Spleen (tissue), 11 donors: ENCODE data around the gene KCTD20. TPM values are rescaled to one million over a fixed set of nuclear protein-coding genes. Genes with fewer than 3 reads are reported as not detected.

Source experiments
- DNase-seq: peaks from one replicate; pipeline ENCODE4 v3.0.0-alpha.2; 2020
- H3K27ac ChIP-seq, 8 donors: fragments of 200-600 bp; sonication (generic) in 7 of 8; 1 replicate in 4 of 8; 2 replicates in 4 of 8; pipeline versions ENCODE4 v1.5.0 to v1.8.0; 2016 to 2021; ENCODE audit warnings: inconsistent platforms in 4 of 8, mild to moderate bottlenecking in 4 of 8, moderate library complexity in 1 of 8
- H3K27me3 ChIP-seq, 7 donors: fragments of 200-600 bp; sonication (generic) in 6 of 7; replicated peaks in 1 of 7; 1 replicate in 4 of 7; 2 replicates in 3 of 7; pipeline versions ENCODE4 v1.5.0 to v1.8.0; 2016 to 2021; ENCODE audit warnings: inconsistent platforms in 3 of 7, mild to moderate bottlenecking in 1 of 7
- H3K36me3 ChIP-seq, 6 donors: fragments of 200-600 bp; sonication (generic) in 5 of 6; 1 replicate in 4 of 6; 2 replicates in 2 of 6; pipeline versions ENCODE4 v1.5.0 to v1.8.0; 2016 to 2021; ENCODE audit warnings: inconsistent platforms in 2 of 6
- H3K4me1 ChIP-seq, 6 donors: fragments of 200-600 bp; sonication (generic) in 5 of 6; 1 replicate in 3 of 6; 2 replicates in 3 of 6; pipeline versions ENCODE4 v1.5.0 to v1.8.0; 2016 to 2021; ENCODE audit warnings: inconsistent platforms in 3 of 6
- H3K4me3 ChIP-seq, 8 donors: fragments of 200-600 bp; sonication (generic) in 7 of 8; 1 replicate in 4 of 8; 2 replicates in 4 of 8; pipeline versions ENCODE4 v1.5.0 to v1.8.0; 2016 to 2021; ENCODE audit warnings: inconsistent platforms in 4 of 8, mild to moderate bottlenecking in 4 of 8, moderate library complexity in 2 of 8
- H3K9me3 ChIP-seq, 8 donors: fragments of 200-600 bp; sonication (generic) in 7 of 8; 1 replicate in 4 of 8; 2 replicates in 4 of 8; pipeline versions ENCODE4 v1.5.0 to v1.8.0; 2016 to 2021; ENCODE audit warnings: inconsistent platforms in 4 of 8
- POLR2A ChIP-seq, 3 donors: fragments of 450-650 bp; IDR thresholded peaks; one replicate each; pipeline ENCODE4 v1.5.1; 2017; ENCODE audit warnings: antibody characterized with exemption in 3 of 3, mild to moderate bottlenecking in 1 of 3
- POLR2AphosphoS5 ChIP-seq, 3 donors: sonication (generic); formaldehyde crosslinking; IDR thresholded peaks; one replicate each; pipeline ENCODE4 v1.5.1; 2017; ENCODE audit warnings: antibody characterized with exemption in 3 of 3
- WGBS, 5 donors: extraction: QIAGEN DNeasy Blood & Tissue Kit in 3 of 5; methylation state at CpG; one replicate each; pipeline versions ENCODE4 v1.1.5 to v1.1.7; 2013 to 2018; 5-methylcytosine and 5-hydroxymethylcytosine counted together
- intact Hi-C: fragments of 100-400 bp; cut with DNase I; formaldehyde crosslinking; loops from one replicate; pipeline ENCODE4 v1.15.0; 2023; ENCODE audit warnings: low total_unique reads
- polyA plus RNA-seq, 3 donors: library from polyadenylated mRNA; stranded (reverse); fragments of 200-250 nt; gene quantifications; one replicate each; pipeline ENCODE4 v1.2.1, GENCODE V29; 2013
- total RNA-seq, 7 donors: library from RNA; depleted of rRNA in 3 of 7; stranded (reverse); fragments of >200 nt in 3 of 7; fragmentation: NEBNext Ultra II Directional in 4 of 7; extraction: Animal tissue kit (Norgen Biotek cat#: 25700) in 4 of 7; gene quantifications; one replicate each; pipeline versions ENCODE4 v1.1.0 to v1.2.1, GENCODE V29; 2016 to 2021
- TF ChIP-seq, protein P1 (sequence below), 11 experiments: fragments of 200-600 bp in 7 of 11; fragments of 450-650 bp in 4 of 11; sonication (generic) in 4 of 11; IDR thresholded peaks in 8 of 11; conservative IDR thresholded peaks in 3 of 11; 1 replicate in 7 of 11; 2 replicates in 4 of 11; pipeline versions ENCODE4 v1.4.0 to v1.8.0; 2016 to 2021; ENCODE audit warnings: antibody characterized with exemption in 11 of 11, inconsistent platforms in 4 of 11, mild to moderate bottlenecking in 1 of 11
- donor health status: healthy with polysubstance abuse.
- donor health status: DM: no; HTN: no; CAD: no; lungs with moderate emphysema.
- donor health status: DM: no; HTN: no; CAD: no.
- donor health status: Bipolar disorder and iron deficiency.
- donor health status: healthy.
- donor health status: DM: no; HTN: no; CAD: no.
- donor health status: DM: yes; HTN: yes; CAD: no.

The KCTD20 gene
- total and polyA plus RNA-seq, 10 donors: 12.8 to 65.9 (median 51.4) TPM

DNA sequence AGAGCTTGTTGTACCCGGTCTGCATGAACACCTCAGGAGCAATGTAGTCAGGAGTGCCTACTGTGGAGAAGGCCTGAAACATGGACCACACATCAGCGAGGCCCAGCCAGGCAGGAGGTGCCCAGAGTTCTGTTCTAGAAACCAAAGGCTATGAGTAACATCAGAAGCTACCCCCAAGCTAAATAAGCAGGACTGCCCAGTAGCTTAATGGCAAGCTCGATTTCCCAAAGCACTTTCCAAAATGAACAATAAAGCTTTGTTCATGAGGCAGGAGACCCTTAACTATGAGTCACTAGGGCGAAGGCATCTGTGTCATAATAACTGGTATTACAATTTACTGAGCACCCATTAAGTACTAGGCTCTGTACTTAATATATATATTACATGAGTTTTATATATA is 57.1 kb downstream of the KCTD20 start:
- no peak overlapping the region for H3K4me3 ChIP-seq
- WGBS, 5 donors: 71 to 96% (median 94%) methylated on average over 3 to 4 of the region's 4 CpGs

DNA sequence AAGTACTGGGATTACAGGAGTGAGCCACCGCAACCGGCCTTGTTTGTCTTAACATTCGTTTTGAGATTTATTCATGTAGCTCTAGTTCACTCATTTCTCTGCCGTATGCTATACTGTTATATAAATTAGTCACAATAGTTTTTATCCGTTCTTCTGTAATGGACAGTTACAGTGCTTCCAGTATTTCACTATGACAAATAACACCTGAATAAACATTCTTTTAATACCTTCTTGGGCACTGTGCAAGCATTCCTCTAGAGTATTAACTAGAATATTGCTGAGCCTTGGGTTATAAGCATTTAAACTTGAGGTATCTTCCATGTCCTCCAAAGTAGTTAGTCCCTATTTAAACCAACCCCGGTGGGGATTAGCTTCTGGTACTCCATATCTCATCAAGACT is 58.9 kb downstream of the KCTD20 start:
- Histone ChIP-seq H3K27me3 (no peaks in the 10 kb centered on the region), H3K9me3 (no peaks in the 10 kb centered on the region), H3K4me1 (peaks cover 0 to 14% (median 0%) of the 10 kb centered on the region in 6 donors), H3K27ac (no peak overlapping the region), H3K36me3 (peaks cover 0 to 99% (median 42%) of the 10 kb centered on the region in 6 donors), H3K4me3 (no peak overlapping the region)
- intact Hi-C loops: no loop called here
- TF ChIP-seq POLR2AphosphoS5 (IDR thresholded peaks at IDR 0.05) (no peak), POLR2A (IDR thresholded peaks at IDR 0.05) (no peak)
- TF ChIP-seq, protein P1, sequence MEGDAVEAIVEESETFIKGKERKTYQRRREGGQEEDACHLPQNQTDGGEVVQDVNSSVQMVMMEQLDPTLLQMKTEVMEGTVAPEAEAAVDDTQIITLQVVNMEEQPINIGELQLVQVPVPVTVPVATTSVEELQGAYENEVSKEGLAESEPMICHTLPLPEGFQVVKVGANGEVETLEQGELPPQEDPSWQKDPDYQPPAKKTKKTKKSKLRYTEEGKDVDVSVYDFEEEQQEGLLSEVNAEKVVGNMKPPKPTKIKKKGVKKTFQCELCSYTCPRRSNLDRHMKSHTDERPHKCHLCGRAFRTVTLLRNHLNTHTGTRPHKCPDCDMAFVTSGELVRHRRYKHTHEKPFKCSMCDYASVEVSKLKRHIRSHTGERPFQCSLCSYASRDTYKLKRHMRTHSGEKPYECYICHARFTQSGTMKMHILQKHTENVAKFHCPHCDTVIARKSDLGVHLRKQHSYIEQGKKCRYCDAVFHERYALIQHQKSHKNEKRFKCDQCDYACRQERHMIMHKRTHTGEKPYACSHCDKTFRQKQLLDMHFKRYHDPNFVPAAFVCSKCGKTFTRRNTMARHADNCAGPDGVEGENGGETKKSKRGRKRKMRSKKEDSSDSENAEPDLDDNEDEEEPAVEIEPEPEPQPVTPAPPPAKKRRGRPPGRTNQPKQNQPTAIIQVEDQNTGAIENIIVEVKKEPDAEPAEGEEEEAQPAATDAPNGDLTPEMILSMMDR (IDR thresholded peaks at IDR 0.05 in 8 of 11, conservative IDR thresholded peaks at IDR 0.05 in 3 of 11): no peak
- no peak for DNase-seq
- WGBS, 5 donors: 82 to 97% (median 94%) methylated on average over 6 of the region's 6 CpGs

More for the DNA sequence above, 57.1 kb downstream of the KCTD20 start:
- Histone ChIP-seq H3K9me3 (no peaks in the 10 kb centered on the region), H3K36me3 (peaks cover 3 to 99% (median 51%) of the 10 kb centered on the region in 6 donors), H3K27me3 (no peaks in the 10 kb centered on the region), H3K4me1 (peaks cover 0 to 2% (median 0%) of the 10 kb centered on the region in 6 donors), H3K27ac (no peak overlapping the region)
- DNase-seq: no peak
- TF ChIP-seq, protein P1 (IDR thresholded peaks at IDR 0.05 in 8 of 11, conservative IDR thresholded peaks at IDR 0.05 in 3 of 11): no peak
- TF ChIP-seq POLR2AphosphoS5 (IDR thresholded peaks at IDR 0.05): no peak
- TF ChIP-seq POLR2A (IDR thresholded peaks at IDR 0.05): no peak
- intact Hi-C loops: no loop called here

DNA sequence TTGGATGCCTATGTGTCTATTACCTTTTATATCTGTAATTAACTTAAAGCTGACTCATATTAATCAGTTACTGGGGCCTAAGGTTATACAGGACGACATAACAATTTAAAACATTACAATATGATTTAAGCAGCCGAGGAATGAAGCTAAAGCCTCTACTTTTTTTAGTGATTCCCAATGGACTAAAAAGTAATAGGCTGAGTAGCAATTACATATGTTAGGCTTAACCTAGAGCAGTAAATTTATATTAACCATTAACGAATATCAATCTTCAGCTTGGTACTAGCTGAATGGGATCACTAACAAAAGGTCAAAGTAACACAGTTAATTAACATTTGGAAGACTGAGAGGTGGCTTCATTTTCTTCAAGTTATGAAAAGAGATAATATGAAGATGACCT is 61.4 kb downstream of the KCTD20 start:
- Histone ChIP-seq H3K4me3 (no peak overlapping the region), H3K36me3 (peaks cover 0 to 98% (median 22%) of the 10 kb centered on the region in 6 donors), H3K27me3 (no peaks in the 10 kb centered on the region), H3K4me1 (peaks cover 0 to 14% (median 0%) of the 10 kb centered on the region in 6 donors), H3K27ac (no peak overlapping the region), H3K9me3 (no peaks in the 10 kb centered on the region)
- 95 to 99% (median 97%) methylated on average over 3 of the region's 3 CpGs for WGBS, 5 donors
- TF ChIP-seq POLR2A (IDR thresholded peaks at IDR 0.05): no peak
- TF ChIP-seq, protein P1 (IDR thresholded peaks at IDR 0.05 in 8 of 11, conservative IDR thresholded peaks at IDR 0.05 in 3 of 11): no peak
- TF ChIP-seq POLR2AphosphoS5 (IDR thresholded peaks at IDR 0.05): no peak
- DNase-seq: no peak
- intact Hi-C loops: no loop called here

DNA sequence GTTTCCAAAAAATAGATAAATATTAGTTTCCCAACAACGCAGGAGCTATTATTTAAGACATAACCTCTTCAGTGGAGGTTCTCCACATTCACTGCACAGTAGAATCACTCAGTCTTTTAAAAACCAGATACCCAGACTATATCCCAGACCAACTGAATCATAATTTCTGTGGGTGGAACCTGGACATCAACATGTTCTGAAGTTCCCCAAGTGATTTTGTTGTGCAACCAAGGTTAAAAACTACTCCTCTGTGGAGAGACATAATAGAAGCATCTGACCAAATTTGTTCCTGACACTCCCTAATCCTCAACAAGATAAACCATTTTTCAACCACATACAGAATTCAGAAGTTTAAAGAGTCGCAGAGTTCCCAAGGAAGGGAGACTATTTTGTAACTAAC is 62.2 kb downstream of the KCTD20 start:
- no peak for TF ChIP-seq POLR2A (IDR thresholded peaks at IDR 0.05)
- no peak for TF ChIP-seq POLR2AphosphoS5 (IDR thresholded peaks at IDR 0.05)
- TF ChIP-seq, protein P1 (IDR thresholded peaks at IDR 0.05 in 8 of 11, conservative IDR thresholded peaks at IDR 0.05 in 3 of 11): no peak
- Histone ChIP-seq H3K4me3 (no peak overlapping the region), H3K27ac (no peak overlapping the region), H3K4me1 (peaks cover 0 to 14% (median 0%) of the 10 kb centered on the region in 6 donors), H3K9me3 (no peaks in the 10 kb centered on the region), H3K36me3 (peaks cover 0 to 98% (median 21%) of the 10 kb centered on the region in 6 donors), H3K27me3 (no peaks in the 10 kb centered on the region)
- DNase-seq: no peak
- intact Hi-C loops: no loop called here
- WGBS, 5 donors: 94 to 100% (median 98%) methylated on average over 2 of the region's 2 CpGs
